ENCODE data around the gene GPR151.

DNA sequence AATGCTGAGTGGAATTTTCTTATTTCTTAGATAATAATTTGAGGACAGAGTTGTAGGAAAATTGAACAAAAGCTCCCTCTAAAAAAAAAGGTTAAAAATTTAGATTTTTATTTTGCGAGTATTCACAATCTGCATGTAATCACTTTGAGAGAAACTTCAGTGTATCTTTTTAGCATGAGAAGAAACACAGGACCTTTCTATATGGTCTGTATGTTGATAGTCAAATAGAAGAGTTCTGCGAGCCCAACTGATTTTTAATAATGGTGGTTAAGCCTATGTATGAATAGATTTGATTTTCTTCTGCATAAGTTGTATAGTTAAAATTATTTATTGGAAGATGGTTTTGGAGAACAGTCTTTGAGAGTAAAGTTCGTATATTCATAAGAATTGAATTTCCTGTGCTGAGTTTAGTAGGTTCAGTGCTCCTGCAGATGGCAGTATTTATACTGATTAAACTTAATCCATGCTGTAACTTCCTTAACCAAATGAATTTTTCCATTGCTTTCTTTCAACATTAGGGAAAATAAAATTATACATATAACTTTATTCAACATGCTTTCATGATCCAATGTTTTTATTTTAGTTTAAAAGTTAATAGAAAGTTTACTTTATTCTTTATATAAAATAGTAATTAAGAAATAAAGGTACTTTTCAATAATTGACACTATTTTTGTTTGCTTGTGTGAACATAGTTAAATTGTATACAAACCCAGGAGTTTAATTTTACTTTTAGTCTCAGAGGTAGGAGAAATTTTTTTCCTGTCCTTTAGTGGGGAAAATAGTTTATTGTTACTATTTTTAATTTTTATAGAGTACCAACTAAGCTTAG is 49.3 kb downstream of the GPR151 start:
- no peak for TF ChIP-seq POLR2A (IDR thresholded peaks at IDR 0.05)
- no peak for TF ChIP-seq POLR2AphosphoS5 (IDR thresholded peaks at IDR 0.05)
- TF ChIP-seq, protein P1, sequence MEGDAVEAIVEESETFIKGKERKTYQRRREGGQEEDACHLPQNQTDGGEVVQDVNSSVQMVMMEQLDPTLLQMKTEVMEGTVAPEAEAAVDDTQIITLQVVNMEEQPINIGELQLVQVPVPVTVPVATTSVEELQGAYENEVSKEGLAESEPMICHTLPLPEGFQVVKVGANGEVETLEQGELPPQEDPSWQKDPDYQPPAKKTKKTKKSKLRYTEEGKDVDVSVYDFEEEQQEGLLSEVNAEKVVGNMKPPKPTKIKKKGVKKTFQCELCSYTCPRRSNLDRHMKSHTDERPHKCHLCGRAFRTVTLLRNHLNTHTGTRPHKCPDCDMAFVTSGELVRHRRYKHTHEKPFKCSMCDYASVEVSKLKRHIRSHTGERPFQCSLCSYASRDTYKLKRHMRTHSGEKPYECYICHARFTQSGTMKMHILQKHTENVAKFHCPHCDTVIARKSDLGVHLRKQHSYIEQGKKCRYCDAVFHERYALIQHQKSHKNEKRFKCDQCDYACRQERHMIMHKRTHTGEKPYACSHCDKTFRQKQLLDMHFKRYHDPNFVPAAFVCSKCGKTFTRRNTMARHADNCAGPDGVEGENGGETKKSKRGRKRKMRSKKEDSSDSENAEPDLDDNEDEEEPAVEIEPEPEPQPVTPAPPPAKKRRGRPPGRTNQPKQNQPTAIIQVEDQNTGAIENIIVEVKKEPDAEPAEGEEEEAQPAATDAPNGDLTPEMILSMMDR (IDR thresholded peaks at IDR 0.05) = no peak
